ENCODE measurements around the gene GRID1. TPM values are rescaled to one million over a fixed set of nuclear protein-coding genes. Genes with fewer than 3 reads are reported as not detected.

GRID1 gene
- total RNA-seq, 2 experiments from 2014 or later = not detected

DNA sequence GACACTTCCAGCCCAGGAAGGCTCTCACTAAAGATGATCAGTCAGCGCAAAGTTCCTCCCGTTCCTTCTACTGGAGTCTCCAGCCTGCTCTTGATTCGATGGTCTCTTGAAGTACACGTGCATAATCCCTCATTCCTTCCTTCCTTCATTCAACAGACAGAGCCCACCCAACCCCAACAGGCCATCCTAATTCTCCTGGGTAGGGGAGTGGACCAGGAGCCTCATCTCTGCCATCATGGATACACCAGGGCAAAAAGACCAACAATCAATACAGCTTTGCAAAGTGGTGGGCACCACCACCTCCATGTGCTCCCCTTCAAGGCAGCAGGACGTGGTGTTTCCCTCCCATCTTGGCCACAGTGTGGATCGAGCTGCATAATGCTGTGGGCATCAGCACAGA, 446.3 kb downstream of the GRID1 start:
- Mint-ChIP-seq H3K36me3 (no peaks in the 10 kb centered on the region), H3K27me3 (peaks cover 2% of the 10 kb centered on the region), H3K9me3 (no peaks in the 10 kb centered on the region), H3K4me3 (no peak overlapping the region), H3K27ac (no peak overlapping the region), H3K4me1 (no peaks in the 10 kb centered on the region)
- DNase-seq (no peak), ATAC-seq (ENCODE audit: low read depth) (no peak)
- POLR2A ChIA-PET = no interaction called here

DNA sequence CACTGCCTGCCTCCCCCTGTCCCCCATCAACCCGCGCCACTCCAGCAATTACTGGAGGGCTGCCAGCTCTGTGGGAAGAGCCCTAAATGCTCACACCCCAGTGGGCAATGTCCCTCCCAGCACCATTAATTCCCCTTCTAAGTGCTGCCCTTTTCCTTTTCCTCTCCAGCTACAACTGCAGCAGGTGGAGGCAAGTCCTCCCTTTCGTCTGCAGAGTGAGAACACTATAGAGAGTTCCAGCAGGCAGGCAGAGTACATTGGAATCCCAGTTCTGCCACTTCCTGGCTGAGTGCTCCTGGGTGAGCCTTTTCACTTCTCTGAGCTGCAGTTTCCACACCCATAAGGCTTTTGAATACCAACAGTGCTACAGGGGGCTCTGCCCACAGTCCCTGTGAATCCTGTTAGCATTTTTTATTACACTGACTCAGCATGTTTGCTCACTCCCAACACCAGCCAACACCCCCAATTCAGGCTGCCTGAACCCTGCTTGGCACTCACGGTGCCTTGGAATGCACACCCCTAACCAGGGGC, 447.0 kb downstream of the GRID1 start:
- no peaks in the 10 kb centered on the region for H3K9me3 Mint-ChIP-seq
- DNase-seq (no peak), ATAC-seq (ENCODE audit: low read depth) (no peak)
- POLR2A ChIA-PET = no interaction called here
- no peak overlapping the region for H3K27ac Mint-ChIP-seq
- no peak overlapping the region for H3K4me3 Mint-ChIP-seq
- peaks cover 2% of the 10 kb centered on the region for H3K27me3 Mint-ChIP-seq
- no peaks in the 10 kb centered on the region for H3K4me1 Mint-ChIP-seq
- H3K36me3 Mint-ChIP-seq = no peaks in the 10 kb centered on the region

DNA sequence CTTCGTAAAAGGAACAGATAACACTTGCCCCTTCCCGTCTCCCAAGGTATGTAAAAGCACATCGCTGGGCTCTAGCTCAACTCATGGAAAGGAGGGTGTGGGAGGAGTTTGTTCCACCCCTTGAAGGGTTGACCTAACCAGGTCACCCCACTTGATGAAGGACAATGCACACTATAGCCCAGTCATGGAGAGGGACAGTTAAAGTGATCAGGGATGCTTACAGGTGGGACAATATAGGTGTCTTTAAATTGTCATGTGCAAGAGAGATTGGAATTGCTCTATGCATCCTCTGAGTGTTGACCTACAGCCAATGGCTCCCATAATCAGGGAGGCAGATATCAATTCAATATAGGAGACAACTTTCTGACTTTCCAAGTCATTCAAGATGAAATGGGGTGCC, 448.2 kb downstream of the GRID1 start:
- POLR2A ChIA-PET = no interaction called here
- Mint-ChIP-seq H3K4me3 (no peak overlapping the region), H3K4me1 (no peaks in the 10 kb centered on the region), H3K36me3 (no peaks in the 10 kb centered on the region), H3K27me3 (peaks cover 2% of the 10 kb centered on the region), H3K27ac (no peak overlapping the region), H3K9me3 (no peaks in the 10 kb centered on the region)
- ATAC-seq (ENCODE audit: low read depth) (no peak), DNase-seq (no peak)

DNA sequence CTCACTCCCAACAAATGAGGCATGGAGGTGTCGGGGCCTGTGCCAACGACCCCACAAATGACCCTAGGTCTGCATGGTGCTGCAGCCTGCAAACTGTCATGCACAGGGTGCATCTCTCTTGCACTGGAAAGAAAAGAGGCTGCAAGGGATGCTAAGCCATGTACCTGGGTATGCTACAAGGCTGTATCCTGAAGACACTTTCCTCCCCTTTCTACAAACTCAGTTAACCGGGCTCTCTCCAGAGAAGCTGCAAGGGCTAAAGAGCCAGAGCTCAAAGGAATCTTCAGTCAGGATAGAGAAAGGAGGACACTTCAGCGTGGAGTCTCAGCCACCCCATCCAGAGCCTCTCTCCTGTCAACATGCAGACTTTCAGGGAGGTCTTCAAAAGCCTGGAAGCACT, 449.0 kb downstream of the GRID1 start:
- Mint-ChIP-seq H3K4me3 (no peak overlapping the region), H3K9me3 (no peaks in the 10 kb centered on the region), H3K27me3 (peaks cover 2% of the 10 kb centered on the region), H3K4me1 (no peaks in the 10 kb centered on the region), H3K36me3 (no peaks in the 10 kb centered on the region), H3K27ac (no peak overlapping the region)
- POLR2A ChIA-PET = no interaction called here
- ATAC-seq (ENCODE audit: low read depth) (no peak), DNase-seq (no peak)

DNA sequence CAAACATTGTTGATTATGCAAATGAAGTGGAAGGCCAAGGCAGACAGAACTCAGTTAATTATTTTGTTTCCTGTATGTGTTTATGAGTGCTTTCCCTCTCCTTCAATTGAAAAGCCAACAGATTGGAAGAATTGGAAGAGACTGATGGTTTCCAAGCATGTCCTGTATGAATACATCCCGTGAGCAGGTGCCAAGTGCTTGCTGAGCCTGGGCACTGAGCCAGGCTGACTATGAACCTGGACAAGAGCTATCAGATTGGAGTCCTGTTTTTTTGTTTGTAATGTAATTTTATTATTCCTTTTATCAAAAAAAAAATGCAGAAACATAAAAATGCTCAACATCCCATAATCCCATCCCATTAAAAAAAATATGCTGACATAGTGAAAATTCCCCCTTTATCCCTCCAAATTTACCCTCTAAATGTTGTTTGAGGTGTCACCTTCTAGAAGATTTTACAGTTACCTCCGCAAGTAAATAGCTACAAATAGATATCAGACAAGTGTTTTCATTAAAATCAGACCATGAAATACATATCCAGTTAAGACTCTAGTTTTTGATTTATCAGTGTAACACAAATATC, 449.5 kb downstream of the GRID1 start:
- no peak for ATAC-seq (ENCODE audit: low read depth)
- H3K4me3 Mint-ChIP-seq = no peak overlapping the region
- no peaks in the 10 kb centered on the region for H3K36me3 Mint-ChIP-seq
- H3K27me3 Mint-ChIP-seq = peaks cover 2% of the 10 kb centered on the region
- no peak for DNase-seq
- POLR2A ChIA-PET = no interaction called here
- no peaks in the 10 kb centered on the region for H3K9me3 Mint-ChIP-seq
- H3K27ac Mint-ChIP-seq = no peak overlapping the region
- no peaks in the 10 kb centered on the region for H3K4me1 Mint-ChIP-seq

DNA sequence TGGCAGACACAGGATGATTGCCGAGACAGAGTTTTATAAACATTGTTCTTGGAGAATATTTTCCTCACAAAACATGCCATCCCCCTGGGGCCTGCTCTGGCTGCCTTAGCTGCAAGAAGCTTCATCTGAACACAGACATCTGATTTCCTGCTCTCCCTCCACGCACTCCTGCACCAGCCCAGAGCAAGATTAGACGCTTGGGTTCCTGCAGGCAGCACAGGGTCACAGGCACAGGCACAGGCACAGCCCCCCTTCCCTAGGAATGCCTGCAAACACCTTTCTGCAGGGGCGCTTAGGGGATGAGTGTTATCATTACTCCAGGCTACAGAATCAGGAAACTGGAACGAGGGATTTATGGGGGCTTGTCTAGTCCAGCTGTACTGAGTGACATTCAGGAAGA, 450.3 kb downstream of the GRID1 start:
- Mint-ChIP-seq H3K27me3 (peaks cover 2% of the 10 kb centered on the region), H3K4me1 (no peaks in the 10 kb centered on the region), H3K9me3 (no peaks in the 10 kb centered on the region), H3K4me3 (no peak overlapping the region), H3K36me3 (no peaks in the 10 kb centered on the region), H3K27ac (no peak overlapping the region)
- no peak for DNase-seq
- no peak for ATAC-seq (ENCODE audit: low read depth)
- POLR2A ChIA-PET = no interaction called here

DNA sequence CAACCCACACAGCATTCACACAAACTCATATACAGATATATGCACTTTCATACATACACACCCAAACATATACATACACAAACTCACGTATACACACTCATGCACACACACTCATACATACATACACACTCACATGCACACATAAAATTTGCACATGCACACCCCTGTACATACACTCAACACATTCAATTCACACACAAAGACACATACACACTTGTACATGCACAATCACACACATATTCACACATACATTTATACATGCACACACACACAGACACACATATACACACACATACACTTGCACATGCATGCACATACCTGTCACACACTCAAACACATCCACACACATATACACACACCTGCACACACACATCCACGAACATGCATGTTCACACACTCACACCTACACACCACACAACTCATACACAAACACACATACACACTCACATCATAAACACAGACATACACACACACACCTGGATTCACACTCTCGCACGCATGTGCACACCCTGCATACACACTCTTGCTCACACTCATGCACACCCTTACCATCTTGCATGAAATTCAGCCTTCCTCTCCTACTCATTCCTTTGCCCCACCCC, 451.2 kb downstream of the GRID1 start:
- POLR2A ChIA-PET = no interaction called here
- ATAC-seq (ENCODE audit: low read depth) (no peak), DNase-seq (no peak)
- no peak overlapping the region for H3K27ac Mint-ChIP-seq
- H3K4me3 Mint-ChIP-seq = no peak overlapping the region
- H3K36me3 Mint-ChIP-seq = no peaks in the 10 kb centered on the region
- H3K4me1 Mint-ChIP-seq = no peaks in the 10 kb centered on the region
- H3K9me3 Mint-ChIP-seq = no peaks in the 10 kb centered on the region
- peaks cover 2% of the 10 kb centered on the region for H3K27me3 Mint-ChIP-seq

DNA sequence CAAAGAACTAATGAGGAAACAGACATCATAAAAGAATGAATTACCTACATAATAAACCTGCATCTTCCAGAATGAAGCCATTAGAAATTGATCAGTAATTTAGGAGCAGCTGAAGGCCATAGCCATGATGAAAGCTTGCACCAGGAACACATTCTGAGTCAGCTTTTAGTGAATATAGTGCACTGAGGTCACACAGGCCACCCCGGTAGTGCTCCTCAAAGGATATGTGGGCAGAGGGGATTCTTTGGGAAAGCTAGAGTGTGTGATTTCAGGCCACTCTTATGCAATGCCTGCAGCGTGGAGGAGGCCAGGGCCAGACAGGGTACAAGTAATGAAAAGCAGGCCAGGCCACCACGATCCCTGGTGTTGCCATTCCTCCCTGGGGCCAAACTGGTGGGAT, 451.9 kb downstream of the GRID1 start:
- H3K27me3 Mint-ChIP-seq = peaks cover 2% of the 10 kb centered on the region
- no peaks in the 10 kb centered on the region for H3K36me3 Mint-ChIP-seq
- no peak for ATAC-seq (ENCODE audit: low read depth)
- H3K4me3 Mint-ChIP-seq = no peak overlapping the region
- DNase-seq = no peak
- POLR2A ChIA-PET = no interaction called here
- H3K4me1 Mint-ChIP-seq = no peaks in the 10 kb centered on the region
- no peak overlapping the region for H3K27ac Mint-ChIP-seq
- no peaks in the 10 kb centered on the region for H3K9me3 Mint-ChIP-seq

DNA sequence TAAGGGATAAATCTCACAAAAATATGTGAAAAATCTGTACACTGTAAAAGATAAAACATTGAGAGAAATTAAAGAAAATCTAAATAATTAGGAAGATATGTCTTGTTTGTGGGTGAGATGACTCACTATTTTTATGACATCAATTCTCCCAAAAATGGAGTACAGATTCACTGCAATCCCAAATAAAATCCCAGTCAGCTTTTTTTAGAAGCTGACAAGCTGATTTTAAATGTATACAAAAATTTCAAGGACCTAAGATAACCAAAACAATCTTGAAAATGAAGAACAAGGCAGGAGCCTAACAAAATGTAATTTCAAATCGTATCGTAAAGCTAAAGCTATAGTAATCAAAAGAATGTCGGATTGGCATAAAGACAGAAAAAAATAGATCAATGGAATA, 458.1 kb downstream of the GRID1 start:
- no peak overlapping the region for H3K27ac Mint-ChIP-seq
- POLR2A ChIA-PET = no interaction called here
- H3K9me3 Mint-ChIP-seq = no peaks in the 10 kb centered on the region
- ATAC-seq (ENCODE audit: low read depth) (no peak), DNase-seq (no peak)
- H3K4me3 Mint-ChIP-seq = no peak overlapping the region
- H3K27me3 Mint-ChIP-seq = peaks cover 3% of the 10 kb centered on the region
- H3K36me3 Mint-ChIP-seq = no peaks in the 10 kb centered on the region
- H3K4me1 Mint-ChIP-seq = no peaks in the 10 kb centered on the region

DNA sequence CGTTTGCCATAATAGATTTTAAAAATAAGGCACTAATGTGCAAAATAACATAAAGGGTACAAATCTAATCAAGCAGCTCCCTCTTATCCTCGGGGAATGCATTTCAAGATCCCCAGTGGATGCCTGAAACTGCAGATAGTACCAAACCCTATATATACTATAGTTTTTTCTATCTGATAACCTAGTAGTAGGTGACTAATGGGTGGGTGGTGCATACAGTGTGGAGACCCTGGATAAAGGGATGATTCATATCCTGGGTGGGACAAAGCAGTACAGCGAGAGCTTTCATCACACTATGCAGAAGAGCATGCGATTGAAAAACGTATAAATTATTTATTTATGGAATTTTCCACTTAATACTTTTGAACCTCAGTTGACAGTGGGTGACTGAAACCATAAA, 464.5 kb downstream of the GRID1 start:
- Mint-ChIP-seq H3K9me3 (no peaks in the 10 kb centered on the region), H3K27me3 (no peaks in the 10 kb centered on the region), H3K27ac (no peak overlapping the region), H3K36me3 (no peaks in the 10 kb centered on the region), H3K4me1 (no peaks in the 10 kb centered on the region), H3K4me3 (no peak overlapping the region)
- DNase-seq = no peak
- no peak for ATAC-seq (ENCODE audit: low read depth)
- POLR2A ChIA-PET = no interaction called here

DNA sequence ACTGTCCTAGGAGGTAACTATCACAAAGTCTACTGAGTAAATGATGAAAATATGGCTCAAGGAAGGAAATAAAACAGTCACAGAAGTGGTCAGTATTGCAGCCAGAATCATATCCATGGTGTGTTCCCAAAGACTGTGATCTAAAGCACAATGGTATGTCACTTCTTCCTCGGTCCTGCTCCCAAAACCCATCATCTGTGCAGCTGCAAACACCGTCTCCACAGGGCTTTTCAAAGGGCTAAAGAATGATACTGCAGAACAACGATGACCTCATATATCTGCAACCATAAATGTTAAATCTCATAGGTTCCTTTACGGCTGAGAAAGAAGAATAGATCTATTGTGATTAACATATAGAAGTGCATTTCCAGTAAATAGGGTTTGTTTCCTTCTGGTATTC, 465.0 kb downstream of the GRID1 start:
- Mint-ChIP-seq H3K9me3 (no peaks in the 10 kb centered on the region), H3K4me1 (no peaks in the 10 kb centered on the region), H3K4me3 (no peak overlapping the region), H3K27ac (no peak overlapping the region), H3K27me3 (no peaks in the 10 kb centered on the region), H3K36me3 (no peaks in the 10 kb centered on the region)
- no peak for ATAC-seq (ENCODE audit: low read depth)
- no peak for DNase-seq
- POLR2A ChIA-PET = no interaction called here

DNA sequence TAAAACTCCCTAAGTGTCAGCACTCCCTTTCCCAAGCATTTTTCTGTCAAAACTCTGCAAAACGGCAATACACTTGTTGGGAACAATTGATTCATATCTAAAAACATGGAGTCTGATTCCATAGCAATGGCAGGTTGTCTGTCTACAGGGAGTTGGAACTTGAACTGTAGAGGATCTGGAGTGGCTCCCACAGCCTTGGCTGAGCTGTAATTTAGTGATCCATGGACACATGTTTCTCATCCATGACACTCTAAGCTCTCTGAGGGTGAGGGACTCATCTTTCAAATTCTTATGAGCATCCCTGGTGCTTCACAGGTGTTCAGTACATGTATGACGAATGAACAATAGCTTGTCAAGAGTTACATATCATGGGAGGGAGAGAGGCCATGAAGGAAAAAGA, 466.1 kb downstream of the GRID1 start:
- Mint-ChIP-seq H3K4me3 (no peak overlapping the region), H3K4me1 (no peaks in the 10 kb centered on the region), H3K9me3 (no peaks in the 10 kb centered on the region), H3K27ac (no peak overlapping the region), H3K36me3 (no peaks in the 10 kb centered on the region), H3K27me3 (no peaks in the 10 kb centered on the region)
- no peak for ATAC-seq (ENCODE audit: low read depth)
- no peak for DNase-seq
- POLR2A ChIA-PET = no interaction called here

DNA sequence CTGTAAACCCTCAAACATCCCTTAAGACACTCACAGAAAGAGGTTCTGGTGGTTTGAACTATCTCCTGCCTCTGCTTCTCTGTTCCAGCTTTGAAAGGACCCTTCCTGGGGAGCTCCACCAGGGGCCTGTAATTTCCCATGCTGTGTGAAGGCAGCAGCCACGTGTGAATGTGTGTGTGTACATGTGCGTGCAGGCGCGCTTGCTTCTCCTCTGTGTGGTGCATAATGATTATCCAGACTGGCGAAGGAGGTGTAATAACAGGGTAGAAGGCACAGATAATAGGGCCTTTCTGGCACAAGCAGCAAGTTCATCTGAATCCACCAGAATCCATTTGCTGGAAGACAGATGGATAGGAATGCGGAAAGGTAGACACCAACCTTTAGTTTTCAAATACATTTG, 466.5 kb downstream of the GRID1 start:
- ATAC-seq (ENCODE audit: low read depth) = no peak
- POLR2A ChIA-PET = no interaction called here

DNA sequence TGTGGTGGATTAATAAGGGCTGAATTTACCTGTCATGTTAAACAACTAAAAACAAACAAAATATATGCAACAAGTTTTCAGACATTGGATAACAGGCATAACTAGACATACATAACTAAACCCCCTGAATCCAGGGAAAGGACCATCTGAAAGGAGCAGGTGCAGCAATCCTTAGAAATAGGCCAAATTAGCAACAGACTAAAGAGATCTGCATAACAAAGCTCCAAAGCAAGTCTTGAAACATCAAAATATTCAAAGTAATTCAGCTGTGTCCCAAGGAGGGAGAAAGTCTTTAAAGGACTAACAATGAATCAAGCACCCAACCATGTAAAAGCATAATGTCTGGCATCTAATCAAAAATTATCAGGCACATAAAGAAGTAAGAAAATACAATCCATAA, 475.1 kb downstream of the GRID1 start:
- H3K36me3 Mint-ChIP-seq = no peaks in the 10 kb centered on the region
- no peaks in the 10 kb centered on the region for H3K4me1 Mint-ChIP-seq
- peaks cover 9% of the 10 kb centered on the region for H3K27me3 Mint-ChIP-seq
- ATAC-seq (ENCODE audit: low read depth) = no peak
- POLR2A ChIA-PET = no interaction called here
- no peak overlapping the region for H3K4me3 Mint-ChIP-seq
- no peaks in the 10 kb centered on the region for H3K9me3 Mint-ChIP-seq
- no peak for DNase-seq
- no peak overlapping the region for H3K27ac Mint-ChIP-seq

More for the DNA sequence above, 466.5 kb downstream of the GRID1 start:
- no peaks in the 10 kb centered on the region for H3K27me3 Mint-ChIP-seq
- H3K4me1 Mint-ChIP-seq = no peaks in the 10 kb centered on the region
- no peak for DNase-seq
- no peaks in the 10 kb centered on the region for H3K9me3 Mint-ChIP-seq
- H3K36me3 Mint-ChIP-seq = no peaks in the 10 kb centered on the region
- no peak overlapping the region for H3K27ac Mint-ChIP-seq
- no peak overlapping the region for H3K4me3 Mint-ChIP-seq

DNA sequence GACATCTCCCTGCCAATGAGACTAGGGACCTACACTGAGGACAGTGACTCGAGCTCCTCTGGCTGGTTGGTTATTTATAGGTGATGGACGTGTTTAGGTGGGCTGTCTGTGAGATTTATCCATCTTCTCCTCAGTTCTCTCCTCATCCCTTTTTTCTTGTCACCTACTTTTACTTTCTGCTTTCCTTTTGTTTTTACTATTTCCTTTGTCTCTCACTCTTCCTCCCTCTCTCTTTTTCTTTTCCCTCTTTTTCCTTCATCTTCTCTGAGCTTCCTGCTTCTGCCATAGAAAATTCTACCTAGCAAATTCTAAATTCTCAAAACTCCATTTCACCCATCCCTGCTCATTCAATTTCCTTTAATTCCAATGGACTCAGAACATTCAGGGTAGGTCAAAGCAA, 478.0 kb downstream of the GRID1 start:
- ATAC-seq (ENCODE audit: low read depth) (no peak), DNase-seq (no peak)
- no peak overlapping the region for H3K27ac Mint-ChIP-seq
- no peak overlapping the region for H3K4me3 Mint-ChIP-seq
- H3K4me1 Mint-ChIP-seq = no peaks in the 10 kb centered on the region
- no peaks in the 10 kb centered on the region for H3K36me3 Mint-ChIP-seq
- H3K9me3 Mint-ChIP-seq = no peaks in the 10 kb centered on the region
- H3K27me3 Mint-ChIP-seq = peaks cover 9% of the 10 kb centered on the region
- POLR2A ChIA-PET = no interaction called here

Data from activated naive CD8-positive, alpha-beta T cell treated with anti-CD3 and anti-CD28 coated beads, Interleukin-2, amount 10 ng/mL, durations not matched to agents 7 days and 5 days (primary cell).